Measurements from ENCODE around the gene SYT9.
A peak's percentile ranks its signal among the peaks of the same experiment; 100 is the strongest.

SYT9 gene

GRCh38 chr11:7428196-7428595, 176.5 kb downstream of the SYT9 start:
- DNase-seq, result no peak

- DNase-seq, result no peak
Observed at GRCh38 chr11:7430496-7430895, 178.8 kb downstream of the SYT9 start.

GRCh38 chr11:7435176-7435575, 183.5 kb downstream of the SYT9 start:
- DNase-seq, result no peak

- DNase-seq, result no peak
Observed at GRCh38 chr11:7436146-7436545, 184.4 kb downstream of the SYT9 start.

GRCh38 chr11:7436657-7437056, 185.0 kb downstream of the SYT9 start:
- no peak for DNase-seq

GRCh38 chr11:7437696-7438095, 186.0 kb downstream of the SYT9 start:
- no peak for DNase-seq

- no peak for DNase-seq
Observed at GRCh38 chr11:7439746-7440320, 188.1 kb downstream of the SYT9 start.

GRCh38 chr11:7442588-7443215, 191.0 kb downstream of the SYT9 start:
- peak in 1 of 2 experiments; percentile 0 for DNase-seq

GRCh38 chr11:7444091-7444981, 192.6 kb downstream of the SYT9 start:
- DNase-seq, result no peak

- DNase-seq, result no peak
Observed at GRCh38 chr11:7445564-7445963, 193.9 kb downstream of the SYT9 start.

- no peak for DNase-seq
Observed at GRCh38 chr11:7448201-7448600, 196.5 kb downstream of the SYT9 start.

GRCh38 chr11:7449211-7449840, 197.6 kb downstream of the SYT9 start:
- no peak for DNase-seq

GRCh38 chr11:7449841-7450214, 198.1 kb downstream of the SYT9 start:
- no peak for DNase-seq

- no peak for DNase-seq
Observed at GRCh38 chr11:7450836-7451235, 199.1 kb downstream of the SYT9 start.

- DNase-seq, result no peak
Observed at GRCh38 chr11:7451520-7451919, 199.8 kb downstream of the SYT9 start.

GRCh38 chr11:7451952-7452494, 200.3 kb downstream of the SYT9 start:
- no peak for DNase-seq

GRCh38 chr11:7454854-7455253, 203.2 kb downstream of the SYT9 start:
- DNase-seq, result no peak

- DNase-seq, result no peak
Observed at GRCh38 chr11:7457211-7457610, 205.5 kb downstream of the SYT9 start.

GRCh38 chr11:7462706-7463105, 211.0 kb downstream of the SYT9 start:
- DNase-seq, result no peak

GRCh38 chr11:7467652-7468051, 215.9 kb downstream of the SYT9 start:
- no peak for DNase-seq

GRCh38 chr11:7469351-7469865, 217.7 kb downstream of the SYT9 start:
- DNase-seq, result no peak

GRCh38 chr11:7471071-7471470, 219.4 kb downstream of the SYT9 start:
- DNase-seq, result no peak

GRCh38 chr11:7473717-7474116, 222.0 kb downstream of the SYT9 start:
- no peak for DNase-seq
